ENCODE data around the gene XPO1. TPM values are rescaled to one million over a fixed set of nuclear protein-coding genes. Genes with fewer than 3 reads are reported as not detected.
A peak's percentile ranks its signal among the peaks of the same experiment; 100 is the strongest.

XPO1 gene
- polyA plus RNA-seq, 1 donor from 2014 or later, result 494 TPM

DNA sequence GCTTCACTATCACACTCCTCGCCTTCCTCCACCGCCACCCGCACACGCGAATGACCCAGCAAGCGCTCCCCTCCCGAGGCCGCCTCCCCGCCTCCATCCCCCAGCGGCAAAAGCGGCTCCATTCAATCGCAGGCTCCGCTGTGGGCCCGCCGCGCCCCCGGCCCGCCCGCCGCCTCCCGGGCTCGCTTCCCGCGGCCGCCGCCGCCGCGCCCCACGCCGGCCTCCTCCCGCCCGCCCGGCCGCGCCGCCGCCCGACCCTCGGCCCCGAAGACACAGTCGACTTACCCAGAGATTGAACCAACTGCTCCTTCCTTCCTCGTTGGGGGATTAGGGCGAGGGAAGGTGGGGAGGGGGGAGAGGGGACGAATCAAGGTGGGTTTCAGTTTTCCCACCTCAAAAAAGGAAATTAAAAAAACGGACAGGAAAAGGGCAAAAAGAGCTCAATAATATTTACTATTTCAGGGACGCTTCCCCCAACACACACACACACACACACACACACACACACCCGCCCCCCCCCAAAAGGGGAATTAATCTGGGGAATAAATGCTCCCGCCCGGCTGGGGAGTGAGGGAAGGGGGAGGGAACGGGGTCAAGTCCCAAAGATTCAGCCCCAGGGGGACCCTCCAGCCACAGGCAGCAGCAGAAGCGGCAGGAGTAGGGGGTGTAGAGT, 743 bp downstream of the XPO1 start:
- H3K9me2 ChIP-seq (ENCODE audit: insufficient read depth, low read length), result no peaks in the 10 kb centered on the region
- no peaks in the 10 kb centered on the region for H3F3A ChIP-seq (ENCODE audit: insufficient read depth, low read length, poor library complexity, severe bottlenecking)
- H3K79me2 ChIP-seq (replicated peaks; ENCODE audit: insufficient read depth, low read length), result peaks cover 47% of the 10 kb centered on the region
- no peak overlapping the region for H3K4me2 ChIP-seq (ENCODE audit: low read length)
- H4K20me1 ChIP-seq (ENCODE audit: insufficient read depth), result peaks cover 47% of the 10 kb centered on the region
- H3K36me3 ChIP-seq (ENCODE audit: insufficient read depth, low read length), result no peaks in the 10 kb centered on the region
- H3K9ac ChIP-seq (ENCODE audit: low read length), result peak overlapping the region; percentile 91
- peak overlapping the region; percentile 2 for H2AFZ ChIP-seq (ENCODE audit: low read depth, low read length)
- peak overlapping the region; percentile 95 for H3K27ac ChIP-seq (ENCODE audit: low read length)
- H3K27me3 ChIP-seq (ENCODE audit: insufficient read depth, low read depth, low read length), result no peaks in the 10 kb centered on the region
- no peaks in the 10 kb centered on the region for H3K9me3 ChIP-seq (ENCODE audit: low read length)
- TF ChIP-seq, protein P1, sequence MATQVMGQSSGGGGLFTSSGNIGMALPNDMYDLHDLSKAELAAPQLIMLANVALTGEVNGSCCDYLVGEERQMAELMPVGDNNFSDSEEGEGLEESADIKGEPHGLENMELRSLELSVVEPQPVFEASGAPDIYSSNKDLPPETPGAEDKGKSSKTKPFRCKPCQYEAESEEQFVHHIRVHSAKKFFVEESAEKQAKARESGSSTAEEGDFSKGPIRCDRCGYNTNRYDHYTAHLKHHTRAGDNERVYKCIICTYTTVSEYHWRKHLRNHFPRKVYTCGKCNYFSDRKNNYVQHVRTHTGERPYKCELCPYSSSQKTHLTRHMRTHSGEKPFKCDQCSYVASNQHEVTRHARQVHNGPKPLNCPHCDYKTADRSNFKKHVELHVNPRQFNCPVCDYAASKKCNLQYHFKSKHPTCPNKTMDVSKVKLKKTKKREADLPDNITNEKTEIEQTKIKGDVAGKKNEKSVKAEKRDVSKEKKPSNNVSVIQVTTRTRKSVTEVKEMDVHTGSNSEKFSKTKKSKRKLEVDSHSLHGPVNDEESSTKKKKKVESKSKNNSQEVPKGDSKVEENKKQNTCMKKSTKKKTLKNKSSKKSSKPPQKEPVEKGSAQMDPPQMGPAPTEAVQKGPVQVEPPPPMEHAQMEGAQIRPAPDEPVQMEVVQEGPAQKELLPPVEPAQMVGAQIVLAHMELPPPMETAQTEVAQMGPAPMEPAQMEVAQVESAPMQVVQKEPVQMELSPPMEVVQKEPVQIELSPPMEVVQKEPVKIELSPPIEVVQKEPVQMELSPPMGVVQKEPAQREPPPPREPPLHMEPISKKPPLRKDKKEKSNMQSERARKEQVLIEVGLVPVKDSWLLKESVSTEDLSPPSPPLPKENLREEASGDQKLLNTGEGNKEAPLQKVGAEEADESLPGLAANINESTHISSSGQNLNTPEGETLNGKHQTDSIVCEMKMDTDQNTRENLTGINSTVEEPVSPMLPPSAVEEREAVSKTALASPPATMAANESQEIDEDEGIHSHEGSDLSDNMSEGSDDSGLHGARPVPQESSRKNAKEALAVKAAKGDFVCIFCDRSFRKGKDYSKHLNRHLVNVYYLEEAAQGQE (IDR thresholded peaks at IDR 0.05; ENCODE audit: borderline replicate concordance), result no peak
- TF ChIP-seq MXI1 (conservative IDR thresholded peaks at IDR 0.05; ENCODE audit: poor library complexity, severe bottlenecking) (no peak), SMC3 (conservative IDR thresholded peaks at IDR 0.05; ENCODE audit: poor library complexity) (no peak), EP300 (conservative IDR thresholded peaks at IDR 0.05; ENCODE audit: poor library complexity, severe bottlenecking) (no peak), EZH2 (IDR thresholded peaks at IDR 0.05; ENCODE audit: borderline replicate concordance, insufficient read depth, low read length, poor library complexity, severe bottlenecking) (no peak), POLR2AphosphoS5 (IDR thresholded peaks at IDR 0.05) (no peak), TAF1 (IDR thresholded peaks at IDR 0.05; ENCODE audit: low read depth) (no peak), RAD21 (conservative IDR thresholded peaks at IDR 0.05) (no peak), CTCF (IDR thresholded peaks at IDR 0.05; ENCODE audit: poor library complexity, severe bottlenecking) (no peak)
- H3K4me3 ChIP-seq (ENCODE audit: low read length), result peak overlapping the region; percentile 77

DNA sequence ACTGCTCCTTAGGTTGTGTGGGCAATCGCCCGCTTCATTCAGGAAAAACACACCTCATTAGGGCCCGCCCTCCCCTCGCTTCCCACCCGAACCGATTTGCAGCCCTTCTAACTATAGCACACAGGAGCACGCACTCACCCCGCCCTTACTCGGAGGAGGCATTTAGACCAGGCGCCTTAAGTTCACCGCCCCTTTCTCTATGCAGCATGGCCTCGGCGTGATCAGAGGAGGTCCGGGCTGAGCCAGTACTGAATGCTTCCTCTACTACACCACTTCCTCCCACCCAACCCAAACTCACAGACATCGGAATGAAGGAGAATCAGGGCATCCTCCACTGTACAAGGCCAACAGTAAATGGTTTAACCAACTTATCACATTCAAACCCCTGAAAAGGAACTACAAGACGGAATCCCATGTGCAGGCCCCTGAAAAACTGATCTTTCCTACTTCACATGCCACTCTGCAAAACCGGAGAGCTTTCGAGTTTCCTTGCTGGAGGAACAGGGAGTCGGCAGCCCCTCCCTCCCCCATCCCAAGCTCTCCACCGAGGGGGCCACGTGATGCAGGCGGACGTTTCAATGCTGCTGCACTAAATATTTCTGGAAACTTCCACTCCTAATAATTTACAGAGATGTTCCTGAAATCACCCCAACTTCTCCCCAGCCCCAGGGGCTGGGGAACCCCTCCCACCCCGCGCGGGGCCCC, 1.4 kb downstream of the XPO1 start:
- Histone ChIP-seq H3K4me2 (ENCODE audit: low read length) (peak overlapping the region; percentile 23), H4K20me1 (ENCODE audit: insufficient read depth) (peaks cover 50% of the 10 kb centered on the region), H3K79me2 (replicated peaks; ENCODE audit: insufficient read depth, low read length) (peaks cover 53% of the 10 kb centered on the region)

More for the DNA sequence above, 1.4 kb downstream of the XPO1 start:
- Histone ChIP-seq H3K9ac (ENCODE audit: low read length) (peak overlapping the region; percentile 91), H3F3A (ENCODE audit: insufficient read depth, low read length, poor library complexity, severe bottlenecking) (no peaks in the 10 kb centered on the region), H3K9me2 (ENCODE audit: insufficient read depth, low read length) (no peaks in the 10 kb centered on the region), H3K36me3 (ENCODE audit: insufficient read depth, low read length) (no peaks in the 10 kb centered on the region), H3K27ac (ENCODE audit: low read length) (peak overlapping the region; percentile 95), H3K4me3 (ENCODE audit: low read length) (peak overlapping the region; percentile 77), H3K27me3 (ENCODE audit: insufficient read depth, low read depth, low read length) (no peaks in the 10 kb centered on the region), H3K9me3 (ENCODE audit: low read length) (no peaks in the 10 kb centered on the region), H2AFZ (ENCODE audit: low read depth, low read length) (no peak overlapping the region)
- TF ChIP-seq MXI1 (conservative IDR thresholded peaks at IDR 0.05; ENCODE audit: poor library complexity, severe bottlenecking) (peak; percentile 95), EZH2 (IDR thresholded peaks at IDR 0.05; ENCODE audit: borderline replicate concordance, insufficient read depth, low read length, poor library complexity, severe bottlenecking) (no peak), SMC3 (conservative IDR thresholded peaks at IDR 0.05; ENCODE audit: poor library complexity) (peak; percentile 19), POLR2AphosphoS5 (IDR thresholded peaks at IDR 0.05) (peak; percentile 21)

Measured in neural cell (in vitro differentiated cells).